Right forelimb (tissue), 1 donor: ENCODE measurements around the gene TRAPPC13.

Experiments used
- DNase-seq: peaks from one replicate; pipeline ENCODE4 v3.0.0-alpha.2; 2018

TRAPPC13 gene

DNA sequence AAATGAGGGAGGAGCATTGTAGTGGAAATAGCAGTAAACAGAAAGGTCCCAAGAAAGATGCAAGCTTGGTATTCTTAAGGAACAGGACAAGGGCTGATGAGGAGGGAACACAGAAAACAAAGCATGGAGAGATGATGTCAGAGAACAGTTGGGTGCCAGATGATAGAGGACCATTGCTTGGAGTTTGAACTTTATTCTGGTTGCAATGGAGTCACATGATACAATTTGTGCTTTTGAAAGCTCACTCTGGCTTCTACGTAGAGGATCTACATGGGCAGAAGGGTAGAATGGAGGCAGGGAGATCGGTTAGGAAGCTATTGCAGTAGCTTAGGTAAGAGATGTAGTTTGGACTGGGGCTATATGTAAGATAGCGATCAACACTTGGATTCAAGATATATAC, 57.3 kb downstream of the TRAPPC13 start:
- no peak for DNase-seq

- DNase-seq = no peak
These were observed 68.3 kb downstream of the TRAPPC13 start for GRCh38 chr5:65693121-65693520.

DNA sequence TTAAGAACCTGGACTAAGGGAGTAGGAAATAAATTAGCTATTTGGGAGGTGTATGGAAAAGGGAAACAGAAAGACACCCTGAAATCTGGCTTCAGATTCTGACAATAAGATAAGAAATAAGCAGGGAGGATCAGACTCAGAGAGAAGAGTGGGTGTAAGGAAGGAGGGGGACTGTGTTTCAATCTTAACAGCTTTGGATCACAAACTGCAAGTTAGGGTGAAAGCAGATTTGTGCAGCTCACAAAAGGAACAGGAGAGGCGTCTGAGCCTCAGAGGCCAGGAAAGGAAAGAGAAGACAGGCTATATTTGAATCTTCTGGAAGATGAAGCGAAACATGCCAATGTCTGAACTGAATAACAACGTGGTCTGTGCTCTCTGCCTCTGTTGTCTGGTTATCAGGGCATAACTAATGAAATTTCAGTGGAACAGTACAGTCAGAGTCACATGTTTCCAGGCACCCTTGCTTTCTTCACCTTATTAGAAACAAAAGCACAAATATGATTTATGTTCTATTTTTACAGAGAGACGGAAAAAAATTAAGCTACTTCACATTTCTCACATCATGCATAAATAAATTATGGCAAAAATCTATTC, 70.4 kb downstream of the TRAPPC13 start:
- DNase-seq = no peak

- DNase-seq = no peak
These were observed 71.1 kb downstream of the TRAPPC13 start for GRCh38 chr5:65695896-65696295.

DNA sequence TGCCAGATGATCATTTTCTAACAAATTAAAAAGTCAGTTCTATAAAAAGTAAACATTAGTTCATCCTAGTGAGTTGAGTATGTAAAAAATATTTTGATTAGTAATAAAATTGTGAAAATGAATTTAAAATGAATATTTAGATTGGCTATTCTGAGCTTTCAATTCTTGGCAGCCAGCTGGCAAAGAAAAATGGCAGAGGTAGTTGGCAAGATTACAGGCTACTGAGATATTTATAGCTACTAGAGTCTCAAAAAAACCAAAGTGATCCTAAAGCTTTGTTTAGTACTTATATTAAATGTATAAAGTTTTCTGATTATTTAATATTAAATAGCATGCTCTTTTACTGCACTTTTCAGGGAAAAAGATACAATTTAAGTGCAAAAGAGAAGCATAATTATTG, 72.1 kb downstream of the TRAPPC13 start:
- DNase-seq = no peak

- no peak for DNase-seq
These were observed 74.5 kb downstream of the TRAPPC13 start for GRCh38 chr5:65699338-65699737.

DNA sequence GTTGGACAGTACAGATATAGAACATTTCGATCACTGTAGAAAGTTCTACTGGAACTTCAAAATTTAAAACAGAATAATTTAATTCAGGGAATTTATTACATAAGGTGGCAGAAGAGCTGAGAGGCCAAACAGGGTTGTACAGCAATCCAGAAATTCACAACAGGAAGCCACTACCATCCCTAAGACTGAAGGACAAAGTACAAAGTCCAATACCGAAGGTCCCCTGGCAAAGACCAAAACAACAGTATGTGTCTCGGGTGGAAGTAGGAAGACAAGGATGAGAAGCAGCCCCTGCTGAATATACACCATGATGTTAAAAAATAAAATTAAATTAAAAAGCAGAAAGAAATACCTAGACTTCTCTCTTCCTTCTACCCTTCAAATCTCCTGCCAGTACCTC, 77.2 kb downstream of the TRAPPC13 start:
- no peak for DNase-seq

GRCh38 chr5:65704621-65705239, 79.9 kb downstream of the TRAPPC13 start:
- DNase-seq = no peak

DNA sequence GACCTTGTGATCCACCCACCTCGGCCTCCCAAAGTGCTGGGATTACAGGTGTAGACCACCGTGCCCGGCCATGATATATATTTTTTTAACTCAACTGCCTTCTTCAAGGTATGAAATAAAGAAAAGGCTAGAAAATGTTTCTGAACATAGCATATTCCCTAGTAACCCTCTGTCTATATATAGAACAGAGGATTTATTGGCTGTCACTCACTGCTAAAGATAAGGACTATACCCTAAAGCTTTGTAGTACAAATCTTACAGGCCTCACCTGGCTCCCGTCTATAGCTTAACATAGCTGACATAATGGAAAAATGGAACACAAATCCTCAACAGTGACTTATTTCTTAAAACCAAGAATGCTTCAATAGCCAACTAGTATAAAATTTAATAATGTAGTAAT, 82.8 kb downstream of the TRAPPC13 start:
- DNase-seq = no peak

- no peak for DNase-seq
These were observed 83.3 kb downstream of the TRAPPC13 start for GRCh38 chr5:65708145-65708544.
